ENCODE data around the gene TNPO1.
A peak's percentile ranks its signal among the peaks of the same experiment; 100 is the strongest.

Gene TNPO1

DNA sequence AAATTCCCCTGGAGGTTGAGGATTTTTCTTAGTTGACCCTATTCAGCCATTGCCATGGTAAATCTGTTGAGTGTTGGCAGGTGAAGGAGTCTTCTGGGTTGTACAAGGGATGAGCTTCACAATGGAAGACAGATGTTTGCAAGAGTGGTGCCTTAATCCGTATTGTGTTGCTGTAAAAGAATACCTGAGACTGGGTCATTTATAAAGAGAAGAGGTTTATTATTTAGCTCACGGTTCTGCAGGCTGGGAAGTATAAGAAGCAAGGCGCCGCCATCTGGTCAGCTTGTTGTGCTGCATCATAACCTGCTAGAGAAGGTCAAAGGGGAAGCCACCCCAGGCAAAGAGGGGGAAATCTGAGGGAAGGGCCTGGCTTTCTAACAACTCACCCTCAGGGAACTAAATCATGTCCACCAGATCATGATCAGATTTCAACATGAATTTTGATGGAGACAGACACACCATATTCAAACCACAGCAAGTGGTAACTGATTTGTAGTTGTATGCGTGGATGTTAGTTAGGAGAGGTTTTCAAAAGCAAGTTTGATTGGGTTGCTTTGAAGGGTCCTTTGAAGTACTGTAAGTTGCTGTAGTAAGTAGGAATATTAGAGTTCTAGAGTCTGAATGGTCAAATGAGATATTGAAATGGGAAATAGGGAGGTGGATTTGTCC, 2.5 kb downstream of the TNPO1 start:
- DNase-seq = peak; percentile 80

- DNase-seq = no peak
These were observed 5.3 kb downstream of the TNPO1 start for GRCh38 chr5:72821776-72822175.

GRCh38 chr5:72822944-72823343, 6.5 kb downstream of the TNPO1 start:
- no peak for DNase-seq

DNA sequence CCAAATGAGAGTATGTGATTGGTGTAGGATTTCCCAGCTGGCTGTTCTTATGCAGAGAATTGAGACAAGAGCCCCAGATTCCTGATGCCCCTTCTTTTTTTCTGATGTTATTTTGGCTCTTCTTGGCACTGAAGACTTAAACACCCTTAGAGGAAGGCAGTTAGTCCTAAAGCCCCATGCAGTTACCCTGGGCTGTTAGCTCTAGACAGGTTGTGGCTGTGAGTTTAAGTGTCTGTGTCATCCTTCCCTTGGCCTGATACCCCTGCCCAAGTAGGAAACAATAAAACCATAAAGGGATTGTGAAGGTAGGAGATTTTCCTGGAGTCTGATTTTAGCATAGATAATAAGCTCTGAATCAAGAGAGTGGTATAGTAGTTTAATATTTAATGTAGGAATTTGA, 13.2 kb downstream of the TNPO1 start:
- no peak for DNase-seq

- DNase-seq = no peak
These were observed 13.9 kb downstream of the TNPO1 start for GRCh38 chr5:72830362-72830761.

GRCh38 chr5:72831685-72832084, 15.2 kb downstream of the TNPO1 start:
- DNase-seq = no peak

DNA sequence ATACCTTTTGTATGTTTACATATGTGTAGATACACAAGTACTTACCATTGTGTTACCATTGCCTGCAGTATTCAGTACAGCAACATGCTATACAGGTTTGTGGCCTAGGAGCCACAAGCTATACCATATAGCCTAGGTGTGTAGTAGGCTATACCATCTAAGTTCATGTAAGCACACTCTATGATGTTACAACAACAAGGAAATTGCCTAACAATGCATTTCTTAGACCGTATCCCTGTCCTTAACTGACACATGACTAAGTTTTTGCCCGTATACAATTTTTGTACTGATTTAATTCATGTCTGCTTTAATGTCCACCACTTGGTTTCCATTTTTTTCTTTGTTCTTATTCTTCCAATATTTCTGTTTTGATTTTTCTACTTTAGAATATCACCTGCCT, 18.5 kb downstream of the TNPO1 start:
- no peak for DNase-seq

DNA sequence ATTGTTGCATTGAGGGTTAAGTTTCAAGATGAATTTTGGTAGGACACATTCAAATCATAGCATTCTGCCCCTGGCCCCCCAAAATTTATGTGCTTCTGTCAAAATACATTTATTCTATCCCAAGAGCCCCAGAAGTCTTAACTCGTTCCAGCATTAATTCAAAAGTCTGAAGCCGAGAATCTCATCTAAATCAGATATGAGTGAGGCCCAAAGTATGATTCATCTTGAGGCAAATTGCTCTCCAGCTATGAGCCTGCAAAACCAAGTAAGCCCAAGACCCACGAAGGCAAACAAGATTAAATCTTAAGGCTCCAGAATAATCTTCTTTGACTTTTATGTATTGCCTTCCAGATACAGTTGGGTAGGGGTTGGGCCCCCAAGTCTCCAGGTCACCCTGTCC, 19.2 kb downstream of the TNPO1 start:
- no peak for DNase-seq

GRCh38 chr5:72836810-72837209, 20.3 kb downstream of the TNPO1 start:
- DNase-seq = no peak

DNA sequence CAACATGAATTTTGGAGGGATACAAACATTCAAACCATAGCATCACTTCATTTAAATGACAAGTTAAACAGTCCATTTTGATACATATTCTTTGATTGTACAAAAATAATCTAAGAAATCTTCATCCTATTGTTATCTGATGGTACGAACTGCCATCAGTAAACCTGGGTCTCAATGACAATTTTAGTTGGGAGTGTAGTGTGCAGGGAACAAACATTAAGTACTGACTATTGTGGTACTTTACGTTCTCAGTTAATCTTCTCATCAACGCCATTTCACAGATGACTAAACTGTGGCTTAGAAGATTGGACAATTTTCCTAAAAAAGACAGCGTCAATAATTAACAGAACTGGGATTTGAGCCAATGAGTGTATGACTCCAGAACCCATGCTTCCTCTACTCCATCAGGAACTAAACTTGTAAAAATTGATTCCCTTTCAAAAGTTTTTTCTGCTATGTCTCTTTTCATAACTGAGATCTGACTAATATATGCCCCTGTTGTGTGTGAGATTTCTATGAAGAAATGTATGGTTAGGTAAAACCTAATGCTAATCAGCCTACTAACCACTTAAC, 21.1 kb downstream of the TNPO1 start:
- no peak for DNase-seq

DNA sequence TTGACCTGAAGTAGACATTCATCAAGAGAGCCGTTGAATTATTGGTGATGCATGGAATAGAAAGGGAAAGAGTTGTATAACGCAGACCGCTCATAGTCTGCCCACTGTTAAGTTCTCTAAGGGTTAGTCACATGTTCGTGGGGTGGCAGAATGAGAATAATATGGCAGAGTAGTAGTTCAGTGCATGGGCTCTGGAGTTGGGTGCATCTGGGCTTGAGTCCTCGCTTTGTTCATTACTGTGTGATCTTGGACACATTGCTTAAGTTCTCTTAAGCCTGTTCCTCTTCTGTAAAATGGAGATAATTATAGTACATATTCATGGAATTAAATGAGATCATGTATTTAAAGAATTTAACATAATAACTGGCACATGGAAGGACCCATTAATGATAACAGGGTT, 23.6 kb downstream of the TNPO1 start:
- no peak for DNase-seq

DNA sequence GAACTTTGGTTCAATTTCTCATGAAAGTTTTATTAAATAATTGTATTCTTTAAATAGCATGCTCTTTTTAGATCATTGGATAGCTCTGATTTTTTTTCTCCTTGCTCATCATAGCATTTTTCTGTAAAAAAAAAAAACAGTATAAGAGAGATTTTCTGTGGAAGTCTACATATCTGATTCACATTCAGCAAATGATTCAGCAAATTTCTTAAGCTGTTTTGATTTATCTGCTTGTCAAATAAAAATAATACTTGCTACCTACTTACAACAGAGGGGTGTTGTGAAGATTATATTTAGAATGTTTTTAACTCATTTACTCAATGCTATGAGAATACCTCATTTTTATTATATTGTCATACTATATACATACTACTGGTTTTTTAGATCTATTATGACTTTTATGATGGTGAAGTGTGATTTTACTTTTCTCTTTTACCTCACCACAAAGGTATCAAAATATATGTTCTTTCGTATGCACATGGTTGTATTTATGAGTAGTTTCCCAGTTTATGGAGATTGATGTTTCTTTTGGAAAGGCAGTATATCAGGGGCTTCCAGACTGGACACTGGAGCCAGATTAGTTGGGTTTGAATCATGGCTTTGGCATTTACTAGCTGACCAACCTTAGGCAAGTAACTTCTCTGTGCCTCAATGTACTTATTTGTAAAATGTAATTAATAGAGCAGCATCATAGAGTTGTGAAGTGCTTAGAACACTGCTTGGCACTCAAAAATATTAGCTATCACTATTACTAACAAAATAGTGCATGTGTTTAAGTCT, 25.5 kb downstream of the TNPO1 start:
- no peak for DNase-seq

DNA sequence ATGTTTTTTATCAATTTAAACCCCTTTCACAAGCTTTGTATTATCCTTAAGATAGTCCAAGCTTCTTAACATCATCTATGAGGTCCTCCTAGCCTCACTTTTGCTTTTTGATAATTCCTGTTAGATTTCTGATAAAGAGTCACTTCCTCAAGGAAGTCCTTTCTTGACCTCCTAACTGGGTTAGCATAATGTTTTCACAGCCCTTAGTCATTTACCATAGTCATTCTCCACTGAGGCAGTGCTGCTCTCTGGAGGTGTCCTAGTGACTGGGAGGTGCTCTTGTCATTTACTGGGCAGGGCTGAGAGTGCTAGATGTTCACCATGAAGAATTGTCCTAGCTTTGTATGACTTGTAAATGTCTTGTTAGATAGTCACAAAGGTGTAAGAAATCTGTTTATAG, 26.4 kb downstream of the TNPO1 start:
- no peak for DNase-seq

- no peak for DNase-seq
These were observed 27.8 kb downstream of the TNPO1 start for GRCh38 chr5:72844218-72844603.

DNA sequence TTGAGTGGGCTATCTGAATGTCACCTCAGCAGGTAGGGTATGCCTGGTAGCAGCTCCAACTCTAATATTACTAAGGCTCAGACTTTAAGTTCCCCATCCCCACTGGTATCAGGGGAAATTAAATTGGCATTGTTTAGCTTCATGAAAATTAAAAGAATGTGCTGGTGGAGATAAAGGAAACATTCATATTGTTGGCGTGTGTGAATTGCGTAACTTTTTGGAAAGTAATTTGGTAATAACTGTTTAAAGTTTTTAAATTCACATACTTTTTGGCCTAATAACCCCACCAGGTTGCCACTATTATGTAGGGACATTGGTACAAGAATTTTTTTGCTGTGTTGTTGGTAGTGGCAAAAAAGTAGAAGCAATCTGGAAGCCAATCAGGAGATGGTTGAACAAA, 29.4 kb downstream of the TNPO1 start:
- no peak for DNase-seq

DNA sequence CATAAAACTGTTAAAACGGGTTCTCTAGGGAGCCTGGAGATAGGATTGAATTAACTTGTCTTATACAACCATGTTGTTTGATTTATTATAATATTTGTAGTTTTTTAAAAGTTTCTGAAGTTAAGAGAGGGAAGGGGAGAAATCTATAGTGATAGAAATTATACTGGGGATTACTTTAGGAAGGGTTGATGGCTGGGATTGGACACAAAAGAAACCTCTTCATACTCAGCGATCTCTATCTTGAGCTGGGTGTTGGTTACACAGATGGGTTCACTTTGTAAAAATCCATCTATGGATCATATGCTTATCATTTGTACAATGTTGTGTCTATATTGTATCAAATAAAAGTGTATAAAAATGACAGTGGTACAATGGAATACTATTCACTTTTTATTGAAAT, 30.0 kb downstream of the TNPO1 start:
- no peak for DNase-seq

- DNase-seq = no peak
These were observed 31.0 kb downstream of the TNPO1 start for GRCh38 chr5:72847439-72847838.

GRCh38 chr5:72847989-72848473, 31.6 kb downstream of the TNPO1 start:
- DNase-seq = peak; percentile 95

- peak; percentile 83 for DNase-seq
These were observed 32.3 kb downstream of the TNPO1 start for GRCh38 chr5:72848474-72849428.

DNA sequence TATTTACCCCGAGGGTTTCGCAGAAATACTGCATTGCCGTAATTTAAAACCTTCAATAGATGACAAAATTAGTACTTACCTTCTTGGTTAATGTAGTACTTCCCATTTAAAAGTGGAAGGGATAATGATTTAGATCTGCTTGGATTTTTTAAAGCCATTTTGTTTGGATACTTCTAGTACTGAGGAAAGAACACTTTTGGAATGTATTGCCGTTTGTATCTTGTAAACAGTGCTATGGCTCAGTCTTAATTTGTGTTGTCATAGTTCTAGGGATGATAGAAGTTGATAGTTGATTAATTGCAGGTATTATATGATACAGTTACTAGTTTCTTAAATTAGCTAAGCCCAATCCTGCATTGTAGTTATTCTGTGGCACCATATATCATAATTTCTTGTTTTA, 33.1 kb downstream of the TNPO1 start:
- no peak for DNase-seq

DNA sequence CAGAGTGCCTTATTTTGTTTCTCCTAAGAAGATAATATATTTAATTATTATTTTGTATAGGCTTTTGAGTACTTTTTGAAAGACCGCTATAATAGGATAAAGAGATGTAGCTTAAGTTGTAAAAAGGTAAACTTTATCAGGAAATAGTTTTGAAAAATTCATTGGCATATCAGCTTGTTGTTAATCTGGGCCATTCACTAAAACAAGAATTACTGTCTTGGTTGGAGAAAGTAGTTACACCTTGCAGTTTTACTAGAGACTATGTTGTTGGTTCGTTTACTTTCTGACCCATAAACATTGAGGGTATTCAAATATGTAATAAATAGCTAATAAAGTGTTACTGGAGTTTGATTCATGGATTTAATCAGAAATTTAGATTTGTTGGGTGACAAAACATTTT, 33.7 kb downstream of the TNPO1 start:
- DNase-seq = no peak

- DNase-seq = no peak
These were observed 35.9 kb downstream of the TNPO1 start for GRCh38 chr5:72852356-72852755.

- no peak for DNase-seq
These were observed 38.0 kb downstream of the TNPO1 start for GRCh38 chr5:72854419-72854818.
